ENCODE data around the gene ALK.

Gene ALK

GRCh38 chr2:29527947-29528346 lies 393.4 kb downstream of the ALK start:
- no peak for DNase-seq (ENCODE audit: low spot score)

GRCh38 chr2:29526587-29527586 lies 394.5 kb downstream of the ALK start:
- DNase-seq (ENCODE audit: low spot score) = no peak

- no peak for DNase-seq (ENCODE audit: low spot score)
Observed at GRCh38 chr2:29525921-29526320, 395.5 kb downstream of the ALK start.

GRCh38 chr2:29524652-29525051 lies 396.7 kb downstream of the ALK start:
- DNase-seq (ENCODE audit: low spot score) = no peak

- DNase-seq (ENCODE audit: low spot score) = no peak
Observed at GRCh38 chr2:29522951-29523669, 398.3 kb downstream of the ALK start.

GRCh38 chr2:29520001-29520400 lies 401.4 kb downstream of the ALK start:
- DNase-seq (ENCODE audit: low spot score) = no peak

GRCh38 chr2:29519338-29519925 lies 402.0 kb downstream of the ALK start:
- DNase-seq (ENCODE audit: low spot score) = no peak

- no peak for DNase-seq (ENCODE audit: low spot score)
Observed at GRCh38 chr2:29518646-29519337, 402.6 kb downstream of the ALK start.

- DNase-seq (ENCODE audit: low spot score) = no peak
Observed at GRCh38 chr2:29518010-29518409, 403.4 kb downstream of the ALK start.

GRCh38 chr2:29517413-29517812 lies 404.0 kb downstream of the ALK start:
- no peak for DNase-seq (ENCODE audit: low spot score)

GRCh38 chr2:29516767-29517166 lies 404.6 kb downstream of the ALK start:
- DNase-seq (ENCODE audit: low spot score) = no peak

GRCh38 chr2:29509878-29510277 lies 411.5 kb downstream of the ALK start:
- DNase-seq (ENCODE audit: low spot score) = no peak

GRCh38 chr2:29509397-29509796 lies 412.0 kb downstream of the ALK start:
- no peak for DNase-seq (ENCODE audit: low spot score)

GRCh38 chr2:29504746-29505145 lies 416.6 kb downstream of the ALK start:
- DNase-seq (ENCODE audit: low spot score) = no peak

- DNase-seq (ENCODE audit: low spot score) = no peak
Observed at GRCh38 chr2:29502460-29502911, 418.9 kb downstream of the ALK start.

- DNase-seq (ENCODE audit: low spot score) = no peak
Observed at GRCh38 chr2:29497375-29497774, 424.0 kb downstream of the ALK start.

GRCh38 chr2:29496198-29496597 lies 425.2 kb downstream of the ALK start:
- DNase-seq (ENCODE audit: low spot score) = no peak

GRCh38 chr2:29495536-29496060 lies 425.8 kb downstream of the ALK start:
- DNase-seq (ENCODE audit: low spot score) = no peak

GRCh38 chr2:29495068-29495467 lies 426.3 kb downstream of the ALK start:
- DNase-seq (ENCODE audit: low spot score) = no peak

- no peak for DNase-seq (ENCODE audit: low spot score)
Observed at GRCh38 chr2:29492701-29493100, 428.7 kb downstream of the ALK start.

GRCh38 chr2:29490045-29490444 lies 431.3 kb downstream of the ALK start:
- DNase-seq (ENCODE audit: low spot score) = no peak

GRCh38 chr2:29489568-29489967 lies 431.8 kb downstream of the ALK start:
- DNase-seq (ENCODE audit: low spot score) = no peak
